Astrocyte (in vitro differentiated cells and primary cell): ENCODE data around the gene TPO. TPM values are rescaled to one million over a fixed set of nuclear protein-coding genes. Genes with fewer than 3 reads are reported as not detected.
"Not testable (repeated sequence)": the region's sequence is repeated elsewhere in the genome, so short reads cannot be mapped to it uniquely, and the experiment has no call there.

Source experiments
- DNase-seq: peaks from one replicate; pipeline ENCODE4 v3.0.0-alpha.2; 2010; ENCODE audit warnings: low read depth
- FAIRE-seq: peaks from 2 replicates; lab custom pipeline; 2011; peaks lifted over from hg19 to GRCh38; lab: Jason Lieb, UNC
- H2AFZ ChIP-seq: 2 replicates; pipeline ENCODE4 v1.6.0; 2012; ENCODE audit warnings: low read depth, low read length, inconsistent platforms
- H3K27ac ChIP-seq: 2 replicates; pipeline ENCODE4 v1.5.1; 2011; ENCODE audit warnings: low read depth, low read length, inconsistent platforms
- H3K27me3 ChIP-seq: 2 replicates; pipeline ENCODE4 v1.6.0; 2011; ENCODE audit warnings: low read length, inconsistent platforms; ENCODE audit not compliant: insufficient read depth
- H3K36me3 ChIP-seq: 2 replicates; pipeline ENCODE4 v1.5.1; 2011; ENCODE audit warnings: low read length, inconsistent platforms; ENCODE audit not compliant: insufficient read depth
- H3K4me1 ChIP-seq: 2 replicates; pipeline ENCODE4 v1.5.1; 2011; ENCODE audit warnings: low read length, inconsistent platforms; ENCODE audit not compliant: insufficient read depth
- H3K4me2 ChIP-seq: 2 replicates; pipeline ENCODE4 v1.6.0; 2012; ENCODE audit warnings: low read length, inconsistent platforms
- H3K4me3 ChIP-seq: 2 replicates; pipeline ENCODE4 v1.5.1; 2011; ENCODE audit warnings: low read depth, mild to moderate bottlenecking, low read length, inconsistent platforms; ENCODE audit not compliant: insufficient read depth
- H3K79me2 ChIP-seq: 2 replicates; pipeline ENCODE4 v1.6.0; 2012; ENCODE audit warnings: mild to moderate bottlenecking, low read length, inconsistent platforms; ENCODE audit not compliant: insufficient read depth
- H3K9ac ChIP-seq: 2 replicates; pipeline ENCODE4 v1.6.0; 2012; ENCODE audit warnings: mild to moderate bottlenecking, low read length, inconsistent platforms
- H3K9me3 ChIP-seq: 2 replicates; pipeline ENCODE4 v1.5.1; 2012; ENCODE audit warnings: low read depth, mild to moderate bottlenecking, low read length, inconsistent platforms; ENCODE audit not compliant: insufficient read depth
- H4K20me1 ChIP-seq: 2 replicates; pipeline ENCODE4 v1.6.0; 2012; ENCODE audit warnings: low read length, inconsistent platforms; ENCODE audit not compliant: insufficient read depth
- H3K27ac Mint-ChIP-seq: one replicate; pipeline ENCODE4 v1.8.0; 2021; ENCODE audit warnings: mild to moderate bottlenecking, mixed read lengths; ENCODE audit not compliant: unreplicated experiment
- H3K27me3 Mint-ChIP-seq: one replicate; pipeline ENCODE4 v1.8.0; 2021; ENCODE audit warnings: low read depth, mixed read lengths; ENCODE audit not compliant: unreplicated experiment
- H3K36me3 Mint-ChIP-seq: one replicate; pipeline ENCODE4 v1.8.0; 2021; ENCODE audit warnings: low read depth, mixed read lengths; ENCODE audit not compliant: unreplicated experiment
- H3K4me1 Mint-ChIP-seq: one replicate; pipeline ENCODE4 v1.8.0; 2021; ENCODE audit warnings: low read depth, mixed read lengths; ENCODE audit not compliant: unreplicated experiment
- H3K4me3 Mint-ChIP-seq: one replicate; pipeline ENCODE4 v1.8.0; 2021; ENCODE audit warnings: mild to moderate bottlenecking, moderate library complexity, mixed read lengths; ENCODE audit not compliant: unreplicated experiment
- H3K9me3 Mint-ChIP-seq: one replicate; pipeline ENCODE4 v1.8.0; 2021; ENCODE audit warnings: mild to moderate bottlenecking, mixed read lengths; ENCODE audit not compliant: unreplicated experiment
- CTCF ChIP-seq: IDR thresholded peaks from 2 replicates; pipeline ENCODE4 v1.5.1; 2011; ENCODE audit warnings: low read depth, mild to moderate bottlenecking, inconsistent platforms, low read length, moderate library complexity; ENCODE audit not compliant: insufficient read depth
- EZH2 ChIP-seq: IDR thresholded peaks from 2 replicates; pipeline ENCODE4 v1.6.1; 2012; ENCODE audit warnings: mild to moderate bottlenecking, low read length, inconsistent platforms; ENCODE audit not compliant: insufficient read depth
- total RNA-seq: library from RNA; stranded (reverse); gene quantifications from 2 replicates; pipeline ENCODE4 v1.2.1, GENCODE V29; 2021

The TPO gene
- total RNA-seq, 1 donor from 2014 or later = not detected

GRCh38 chr2:1381644-1382043, 31.6 kb upstream of the TPO start:
- no peaks in the 10 kb centered on the region for H3K4me1 Mint-ChIP-seq
- no peak for FAIRE-seq
- DNase-seq = no peak
- Histone ChIP-seq H4K20me1 (no peaks in the 10 kb centered on the region), H3K4me3 (no peak overlapping the region), H3K9ac (no peak overlapping the region), H3K9me3 (no peaks in the 10 kb centered on the region), H3K4me1 (no peaks in the 10 kb centered on the region), H3K4me2 (no peak overlapping the region), H3K79me2 (no peaks in the 10 kb centered on the region), H2AFZ (no peak overlapping the region), H3K27me3 (no peaks in the 10 kb centered on the region), H3K36me3 (no peaks in the 10 kb centered on the region), H3K27ac (no peak overlapping the region)
- H3K4me3 Mint-ChIP-seq = no peak overlapping the region
- no peak for TF ChIP-seq CTCF
- TF ChIP-seq EZH2 = no peak
- no peak overlapping the region for H3K27ac Mint-ChIP-seq
- H3K36me3 Mint-ChIP-seq = no peaks in the 10 kb centered on the region
- H3K27me3 Mint-ChIP-seq = peaks cover 11% of the 10 kb centered on the region
- H3K9me3 Mint-ChIP-seq = peaks cover 6% of the 10 kb centered on the region

GRCh38 chr2:1387954-1388725, 25.1 kb upstream of the TPO start:
- not testable (repeated sequence) for H3K27ac Mint-ChIP-seq

GRCh38 chr2:1390118-1390517, 23.1 kb upstream of the TPO start:
- not testable (repeated sequence) for H3K27me3 ChIP-seq, H3K4me1 ChIP-seq, H3K4me1 Mint-ChIP-seq, H3K9me3 ChIP-seq, H3K4me3 Mint-ChIP-seq, H3K36me3 ChIP-seq, H2AFZ ChIP-seq, H3K9ac ChIP-seq, H3K79me2 ChIP-seq, H3K27ac Mint-ChIP-seq, DNase-seq, H3K4me2 ChIP-seq, H3K4me3 ChIP-seq, H3K9me3 Mint-ChIP-seq, FAIRE-seq, H4K20me1 ChIP-seq, H3K36me3 Mint-ChIP-seq, H3K27ac ChIP-seq
- H3K27me3 Mint-ChIP-seq = peaks cover 17% of the 10 kb centered on the region

More at GRCh38 chr2:1387954-1388725, 25.1 kb upstream of the TPO start:
- H3K27me3 ChIP-seq, H3K36me3 ChIP-seq, H3K27ac ChIP-seq, H3K4me1 Mint-ChIP-seq, H3K36me3 Mint-ChIP-seq, H3K9ac ChIP-seq, H3K9me3 ChIP-seq, H3K4me3 ChIP-seq, H4K20me1 ChIP-seq, DNase-seq, H3K79me2 ChIP-seq, H3K4me1 ChIP-seq, H3K4me2 ChIP-seq, H2AFZ ChIP-seq, H3K4me3 Mint-ChIP-seq, H3K9me3 Mint-ChIP-seq, FAIRE-seq: not testable (repeated sequence)
- peaks cover 11% of the 10 kb centered on the region for H3K27me3 Mint-ChIP-seq
